Keratinocyte (primary cell): ENCODE results near the gene PXDN.

Experiments
- EZH2 ChIP-seq: IDR thresholded peaks from one replicate; pipeline ENCODE4 v1.6.1; 2012; ENCODE audit warnings: inconsistent platforms, mild to moderate bottlenecking, low read length, moderate library complexity
- TF ChIP-seq, protein P1 (sequence below), 3 experiments: IDR thresholded peaks in 1 of 3; conservative IDR thresholded peaks in 1 of 3; optimal IDR thresholded peaks in 1 of 3; 2 replicates in 2 of 3; 3 replicates in 1 of 3; pipeline versions ENCODE3 to v1.5.1; 2011; ENCODE audit warnings: low read length in 3 of 3, mild to moderate bottlenecking in 3 of 3, moderate library complexity in 2 of 3, control low read depth in 1 of 3, inconsistent platforms in 1 of 3; ENCODE audit not compliant: insufficient read depth in 2 of 3; ENCODE audit errors: extremely low read depth in 1 of 3

DNA sequence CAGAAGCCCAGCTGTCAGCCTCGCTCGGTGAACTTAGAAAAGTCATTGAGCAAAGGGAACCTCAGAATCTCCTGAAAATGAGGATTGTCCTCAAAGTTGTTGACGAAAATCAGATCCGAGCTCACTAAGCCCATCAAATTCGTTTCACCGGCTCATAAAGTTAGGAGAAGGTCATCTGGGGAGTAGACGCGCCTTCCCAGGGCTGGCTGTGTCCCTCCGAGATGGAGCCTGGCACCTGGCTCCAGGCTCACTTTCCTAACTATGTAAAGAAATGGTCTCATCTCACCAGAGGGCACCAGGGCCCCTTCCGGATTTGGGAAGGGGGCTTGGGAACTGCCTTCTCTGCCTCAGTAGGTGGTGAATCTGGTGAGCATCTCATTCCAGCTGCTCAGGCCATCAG is 145.5 kb downstream of the PXDN start:
- TF ChIP-seq, protein P1, sequence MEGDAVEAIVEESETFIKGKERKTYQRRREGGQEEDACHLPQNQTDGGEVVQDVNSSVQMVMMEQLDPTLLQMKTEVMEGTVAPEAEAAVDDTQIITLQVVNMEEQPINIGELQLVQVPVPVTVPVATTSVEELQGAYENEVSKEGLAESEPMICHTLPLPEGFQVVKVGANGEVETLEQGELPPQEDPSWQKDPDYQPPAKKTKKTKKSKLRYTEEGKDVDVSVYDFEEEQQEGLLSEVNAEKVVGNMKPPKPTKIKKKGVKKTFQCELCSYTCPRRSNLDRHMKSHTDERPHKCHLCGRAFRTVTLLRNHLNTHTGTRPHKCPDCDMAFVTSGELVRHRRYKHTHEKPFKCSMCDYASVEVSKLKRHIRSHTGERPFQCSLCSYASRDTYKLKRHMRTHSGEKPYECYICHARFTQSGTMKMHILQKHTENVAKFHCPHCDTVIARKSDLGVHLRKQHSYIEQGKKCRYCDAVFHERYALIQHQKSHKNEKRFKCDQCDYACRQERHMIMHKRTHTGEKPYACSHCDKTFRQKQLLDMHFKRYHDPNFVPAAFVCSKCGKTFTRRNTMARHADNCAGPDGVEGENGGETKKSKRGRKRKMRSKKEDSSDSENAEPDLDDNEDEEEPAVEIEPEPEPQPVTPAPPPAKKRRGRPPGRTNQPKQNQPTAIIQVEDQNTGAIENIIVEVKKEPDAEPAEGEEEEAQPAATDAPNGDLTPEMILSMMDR (optimal IDR thresholded peaks at IDR 0.05 in 1 of 3, IDR thresholded peaks at IDR 0.05 in 1 of 3, conservative IDR thresholded peaks at IDR 0.05 in 1 of 3; ENCODE audit: extremely low read depth in 1 of 3, insufficient read depth in 2 of 3, low read length in 3 of 3), result no peak
- no peak for TF ChIP-seq EZH2
